ENCODE data around the gene NECTIN4. TPM values are rescaled to one million over a fixed set of nuclear protein-coding genes. Genes with fewer than 3 reads are reported as not detected.

The NECTIN4 gene
- total and polyA plus RNA-seq, 2 of the 8 experiments (the other 6 are each of a cell fraction or from before 2014, with no cell fraction given), result 0.19 to 0.71 TPM

DNA sequence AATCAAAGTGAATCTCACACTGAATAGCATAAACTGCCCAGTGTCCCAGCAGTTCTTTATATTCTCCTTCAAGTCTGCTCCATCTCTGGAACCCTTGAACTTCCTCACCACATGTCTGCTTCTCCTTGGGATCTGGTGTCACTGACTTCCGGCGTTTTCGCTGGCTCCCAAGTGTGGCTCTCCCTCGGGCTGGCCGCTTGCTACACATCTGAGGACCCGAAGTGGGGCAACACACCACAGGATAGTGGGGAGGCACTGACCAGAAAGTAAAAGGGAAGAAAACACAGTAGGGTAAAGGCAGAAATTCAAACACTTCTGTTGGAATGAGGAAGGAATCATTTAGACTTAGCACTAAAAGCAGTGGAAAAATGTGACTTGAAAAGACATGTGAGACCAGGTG lies 33.6 kb upstream of the NECTIN4 start:
- no peak overlapping the region for H4K91ac ChIP-seq (replicated peaks; ENCODE audit: insufficient read length, low read length)
- H2AFZ ChIP-seq (ENCODE audit: low read length), result no peak overlapping the region
- no peak overlapping the region for H3K27ac ChIP-seq (ENCODE audit: low read depth, low read length)
- no peak overlapping the region for H3K18ac ChIP-seq (ENCODE audit: extremely low read depth, low read length)
- peaks cover 16 to 72% (median 40%) of the 10 kb centered on the region in 4 experiments for H3K36me3 ChIP-seq (ENCODE audit: control insufficient read depth in 2 of 4, insufficient read depth in 4 of 4, low read length in 3 of 4)
- H3K14ac ChIP-seq (ENCODE audit: insufficient read length), result no peak overlapping the region
- peaks cover 7% of the 10 kb centered on the region; the same call in 1 of the 2 replicates for H3K79me1 ChIP-seq (ENCODE audit: low read depth, low read length)
- no peak overlapping the region for H3K23ac ChIP-seq (ENCODE audit: insufficient read length)
- ChIA-PET CTCF (ENCODE audit: partially characterized antibody) (no interaction called here), POLR2A (ENCODE audit: partially characterized antibody) (no interaction called here)
- peaks cover 0 to 16% of the 10 kb centered on the region in 2 experiments for H4K20me1 ChIP-seq (replicated peaks in 1 of 2; ENCODE audit: control insufficient read depth in 1 of 2, insufficient read depth in 2 of 2, low read length in 2 of 2)
- peaks cover 0 to 32% of the 10 kb centered on the region in 2 experiments; a peak in 2 of 4 replicates for H3K79me2 ChIP-seq (ENCODE audit: control insufficient read depth in 1 of 2, insufficient read depth in 2 of 2, low read length in 2 of 2)
- H2BK120ac ChIP-seq (replicated peaks; ENCODE audit: low read depth, low read length), result no peak overlapping the region
- H2BK12ac ChIP-seq (ENCODE audit: low read depth, low read length), result no peak overlapping the region
- no peaks in the 10 kb centered on the region for H3K27me3 ChIP-seq (replicated peaks in 1 of 4; ENCODE audit: control insufficient read depth in 3 of 4, extremely low read depth in 1 of 4, insufficient read depth in 3 of 4, low read length in 3 of 4)
- H2AK5ac ChIP-seq (ENCODE audit: low read depth, low read length), result no peak overlapping the region
- no peak overlapping the region for H3K4ac ChIP-seq (replicated peaks; ENCODE audit: insufficient read length, low read depth, low read length)
- no peak overlapping the region for H4K8ac ChIP-seq (ENCODE audit: extremely low read depth, insufficient read depth, low read length)
- peaks cover 4 to 10% (median 5%) of the 10 kb centered on the region in 4 experiments; a peak in 6 of 7 replicates for H3K4me1 ChIP-seq (replicated peaks in 1 of 4; ENCODE audit: control insufficient read depth in 3 of 4, insufficient read depth in 4 of 4, low read length in 3 of 4)
- no peak overlapping the region for H3K56ac ChIP-seq (replicated peaks; ENCODE audit: insufficient read length, low read depth, low read length)
- H2BK20ac ChIP-seq (ENCODE audit: low read length), result no peak overlapping the region
- H4K5ac ChIP-seq (ENCODE audit: insufficient read length, low read depth, low read length), result no peak overlapping the region
- no peaks in the 10 kb centered on the region for H3K9me3 ChIP-seq (ENCODE audit: insufficient read depth in 2 of 2, low read depth in 1 of 2, low read length in 1 of 2)
- H3K4me2 ChIP-seq (ENCODE audit: insufficient read depth in 1 of 2, low read depth in 2 of 2, low read length in 2 of 2), result no peak overlapping the region
- H2BK15ac ChIP-seq (ENCODE audit: low read length), result no peak overlapping the region
- FAIRE-seq (no peak), DNase-seq (ENCODE audit: low read depth in 1 of 2, low spot score in 2 of 2) (no peak)
- no peak overlapping the region for H3K4me3 ChIP-seq (ENCODE audit: extremely low read depth in 1 of 4, insufficient read depth in 2 of 4, low read depth in 3 of 4, low read length in 4 of 4)
- no peak overlapping the region for H2BK5ac ChIP-seq (ENCODE audit: low read depth, low read length)
- no peak overlapping the region for H3K9ac ChIP-seq (replicated peaks in 1 of 4; ENCODE audit: extremely low read depth in 1 of 4, low read depth in 3 of 4, low read length in 3 of 4)
- 90% methylated on average over 6 of the region's 6 CpGs; no CpG with 5 or more reads in 1 of the 2 experiments for WGBS, 2 experiments (ENCODE audit: extremely low coverage in 1 of 2, insufficient coverage in 1 of 2, insufficient read length in 1 of 2, insufficient replicate concordance in 2 of 2, low coverage in 1 of 2, low lambda C conversion rate in 2 of 2, missing lambda C conversion rate in 1 of 2)
- peaks cover 9% of the 10 kb centered on the region for H3K23me2 ChIP-seq (ENCODE audit: low read depth, low read length)
- TF ChIP-seq RFX5 (IDR thresholded peaks at IDR 0.05; ENCODE audit: borderline replicate concordance, low read depth, low read length) (no peak), NRF1 (IDR thresholded peaks at IDR 0.05; ENCODE audit: low read depth, low read length) (no peak), POU5F1 (IDR thresholded peaks at IDR 0.05; ENCODE audit: low read depth, low read length) (no peak), CREB1 (IDR thresholded peaks at IDR 0.05) (no peak), RNF2 (IDR thresholded peaks at IDR 0.05; ENCODE audit: borderline replicate concordance, low read depth, low read length, missing control alignments, poor library complexity, severe bottlenecking) (no peak), RAD21 (IDR thresholded peaks at IDR 0.05 in 1 of 2, conservative IDR thresholded peaks at IDR 0.05 in 1 of 2; ENCODE audit: low read depth in 2 of 2, low read length in 2 of 2) (no peak), HDAC2 (IDR thresholded peaks at IDR 0.05; ENCODE audit: borderline replicate concordance in 1 of 2, low read depth in 2 of 2, low read length in 2 of 2) (no peak), TBP (IDR thresholded peaks at IDR 0.05; ENCODE audit: low read depth, low read length) (no peak)
